ENCODE data around the gene JPT2.
A peak's percentile ranks its signal among the peaks of the same experiment; 100 is the strongest.

- TF ChIP-seq CTCF (IDR thresholded peaks at IDR 0.05) (peak in 2 of 3 experiments; percentile 95 to 99), POLR2AphosphoS5 (IDR thresholded peaks at IDR 0.05) (peak; percentile 90 to 98), EP300 (IDR thresholded peaks at IDR 0.05) (no peak), POLR2A (IDR thresholded peaks at IDR 0.05; ENCODE audit: low read depth) (peak; percentile 95)
These were observed 27.8 kb downstream of the JPT2 start, which contains the start of gene MAPK8IP3 for GRCh38 chr16:1705688-1706385.

All from esophagus muscularis mucosa (tissue), 4 donors.